MCF 10A (cell line): ENCODE measurements around the gene MED12L. TPM values are rescaled to one million over a fixed set of nuclear protein-coding genes. Genes with fewer than 3 reads are reported as not detected.
A peak's percentile ranks its signal among the peaks of the same experiment; 100 is the strongest.

Experiments used
- BruUV-seq: library from RNA; stranded (reverse); fragments of 400-500 nt; replicated peaks from 2 replicates; lab custom pipeline; 2021; lab: Mats Ljungman, UMichigan
- CTCF ChIA-PET: fragments of 300-600 bp; sonication (Branson Sonifier 250); formaldehyde crosslinking; extraction: SDS; loops from one replicate; lab custom pipeline; 2021; ENCODE audit warnings: antibody characterized with exemption, inconsistent platforms; lab: Yijun Ruan, JAX
- POLR2A ChIA-PET: fragments of 300-600, 350-650 bp; sonication (Branson Sonifier 250); formaldehyde crosslinking; extraction: SDS; loops from one replicate; lab custom pipeline; 2020; ENCODE audit warnings: antibody characterized with exemption, inconsistent platforms; lab: Yijun Ruan, JAX
- DNase-seq: peaks from one replicate; pipeline ENCODE4 v3.0.0-alpha.2; 2018; ENCODE audit not compliant: unreplicated experiment
- H3K27ac Mint-ChIP-seq: one replicate; pipeline ENCODE4 v1.8.0; 2022; ENCODE audit warnings: mild to moderate bottlenecking, low read depth, mixed read lengths; ENCODE audit not compliant: unreplicated experiment
- H3K27me3 Mint-ChIP-seq: one replicate; pipeline ENCODE4 v1.8.0; 2022; ENCODE audit warnings: mixed read lengths; ENCODE audit not compliant: insufficient read depth, unreplicated experiment
- H3K36me3 Mint-ChIP-seq: one replicate; pipeline ENCODE4 v1.8.0; 2022; ENCODE audit warnings: mild to moderate bottlenecking, moderate library complexity, mixed read lengths; ENCODE audit not compliant: insufficient read depth, unreplicated experiment
- H3K4me1 Mint-ChIP-seq: one replicate; pipeline ENCODE4 v1.8.0; 2022; ENCODE audit warnings: mixed read lengths; ENCODE audit not compliant: insufficient read depth, unreplicated experiment
- H3K4me3 Mint-ChIP-seq: one replicate; pipeline ENCODE4 v1.8.0; 2022; ENCODE audit warnings: mild to moderate bottlenecking, moderate library complexity, mixed read lengths; ENCODE audit not compliant: unreplicated experiment
- H3K9me3 Mint-ChIP-seq: one replicate; pipeline ENCODE4 v1.8.0; 2022; ENCODE audit warnings: mixed read lengths; ENCODE audit not compliant: unreplicated experiment
- CTCF ChIP-seq: fragments of 200-600 bp; IDR thresholded peaks from one replicate; pipeline ENCODE4 v1.8.0; 2022; ENCODE audit warnings: antibody characterized with exemption, mild to moderate bottlenecking; ENCODE audit not compliant: unreplicated experiment
- intact Hi-C: fragments of 100-400 bp; cut with micrococcal nuclease; formaldehyde crosslinking; loops from 2 replicates; pipeline ENCODE4 v1.14.1; 2022
- total RNA-seq: library from RNA; stranded (reverse); gene quantifications from 2 replicates; pipeline ENCODE4 v1.2.3, GENCODE V29; 2022

Gene MED12L
- total RNA-seq, 1 experiment from 2014 or later = 0.47 TPM

- no TSS peak for BruUV-seq
- Mint-ChIP-seq H3K27ac (no peak overlapping the region), H3K9me3 (no peaks in the 10 kb centered on the region), H3K4me1 (no peaks in the 10 kb centered on the region), H3K27me3 (no peaks in the 10 kb centered on the region), H3K4me3 (no peak overlapping the region), H3K36me3 (no peaks in the 10 kb centered on the region)
- no peak for DNase-seq
- CTCF ChIA-PET = interaction anchor here (1.0 kb wide), 1 partner anchor 197 kb away, joined by 4 read pairs; no protein-coding TSS in a partner anchor
- TF ChIP-seq CTCF = no peak
- intact Hi-C loops = no loop called here
- POLR2A ChIA-PET = no interaction called here
Measured at GRCh38 chr3:151121016-151121415, 35.6 kb downstream of the MED12L start.

GRCh38 chr3:151123827-151124226, 38.4 kb downstream of the MED12L start:
- DNase-seq = no peak
- Mint-ChIP-seq H3K27ac (no peak overlapping the region), H3K4me3 (no peak overlapping the region), H3K36me3 (no peaks in the 10 kb centered on the region), H3K4me1 (no peaks in the 10 kb centered on the region), H3K9me3 (no peaks in the 10 kb centered on the region), H3K27me3 (no peaks in the 10 kb centered on the region)
- ChIA-PET CTCF (interaction anchor here (1.6 kb wide), 1 partner anchor 41 kb away, joined by 4 read pairs; no protein-coding TSS in a partner anchor), POLR2A (no interaction called here)
- no peak for TF ChIP-seq CTCF
- BruUV-seq = no TSS peak
- intact Hi-C loops = no loop called here

- H3K36me3 Mint-ChIP-seq = no peaks in the 10 kb centered on the region
- H3K27ac Mint-ChIP-seq = no peak overlapping the region
- no peak for TF ChIP-seq CTCF
- BruUV-seq = no TSS peak
- ChIA-PET POLR2A (no interaction called here), CTCF (interaction anchor here (0.8 kb wide), 1 partner anchor 168 kb away, joined by 3 read pairs; no protein-coding TSS in a partner anchor)
- H3K4me3 Mint-ChIP-seq = no peak overlapping the region
- H3K27me3 Mint-ChIP-seq = no peaks in the 10 kb centered on the region
- no peaks in the 10 kb centered on the region for H3K9me3 Mint-ChIP-seq
- DNase-seq = peak; percentile 30
- H3K4me1 Mint-ChIP-seq = no peaks in the 10 kb centered on the region
- intact Hi-C loops = no loop called here
Measured at GRCh38 chr3:151124476-151124875, 39.0 kb downstream of the MED12L start.

- TF ChIP-seq CTCF = no peak
- CTCF ChIA-PET = interaction anchor here (0.5 kb wide), 1 partner anchor 287 kb away, joined by 4 read pairs; no protein-coding TSS in a partner anchor
- H3K9me3 Mint-ChIP-seq = no peaks in the 10 kb centered on the region
- peak overlapping the region; percentile 17 for H3K27ac Mint-ChIP-seq
- POLR2A ChIA-PET = interaction anchor here (0.6 kb wide), 1 partner anchor 1689 kb away, joined by 3 read pairs; no protein-coding TSS in a partner anchor
- H3K36me3 Mint-ChIP-seq = no peaks in the 10 kb centered on the region
- H3K4me1 Mint-ChIP-seq = peaks cover 9% of the 10 kb centered on the region
- no peaks in the 10 kb centered on the region for H3K27me3 Mint-ChIP-seq
- peak overlapping the region; percentile 3 for H3K4me3 Mint-ChIP-seq
- no TSS peak for BruUV-seq
- intact Hi-C loops = no loop called here
- peak; percentile 37 for DNase-seq
Measured at GRCh38 chr3:151130428-151130827, 45.0 kb downstream of the MED12L start.
